ENCODE measurements around the gene CRP. TPM values are rescaled to one million over a fixed set of nuclear protein-coding genes. Genes with fewer than 3 reads are reported as not detected.

Gene CRP, protein sequence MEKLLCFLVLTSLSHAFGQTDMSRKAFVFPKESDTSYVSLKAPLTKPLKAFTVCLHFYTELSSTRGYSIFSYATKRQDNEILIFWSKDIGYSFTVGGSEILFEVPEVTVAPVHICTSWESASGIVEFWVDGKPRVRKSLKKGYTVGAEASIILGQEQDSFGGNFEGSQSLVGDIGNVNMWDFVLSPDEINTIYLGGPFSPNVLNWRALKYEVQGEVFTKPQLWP
- not detected for polyA plus RNA-seq (2012; ENCODE audit: low read depth, missing spikeins)

DNA sequence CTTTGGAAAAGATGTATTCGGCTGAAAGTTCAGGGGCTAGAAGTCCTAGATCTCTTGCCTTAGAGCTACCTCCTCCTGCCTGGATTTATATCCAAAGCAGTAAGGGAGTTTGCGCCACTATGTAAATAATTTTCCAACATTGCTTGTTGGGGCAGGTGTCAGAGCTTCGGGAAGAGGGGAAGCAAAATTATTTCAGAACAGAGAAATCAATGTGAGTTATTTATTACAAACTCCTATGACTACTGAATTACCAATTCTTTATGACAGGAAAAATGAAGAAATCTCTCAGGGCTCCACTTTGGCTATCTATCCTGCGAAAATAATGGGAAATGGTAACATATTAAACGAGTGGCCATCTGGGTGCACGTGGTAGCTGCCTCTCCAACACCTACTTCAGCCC lies at the start of gene CRP:
Gene CRP (minus strand): TSS at position 61 of the 400 bp plus-strand sequence. CDS start 104 bp downstream, outside the sequence.
- DNase-seq (ENCODE audit: insufficient read length, low spot score) (no peak), FAIRE-seq (no peak)

DNA sequence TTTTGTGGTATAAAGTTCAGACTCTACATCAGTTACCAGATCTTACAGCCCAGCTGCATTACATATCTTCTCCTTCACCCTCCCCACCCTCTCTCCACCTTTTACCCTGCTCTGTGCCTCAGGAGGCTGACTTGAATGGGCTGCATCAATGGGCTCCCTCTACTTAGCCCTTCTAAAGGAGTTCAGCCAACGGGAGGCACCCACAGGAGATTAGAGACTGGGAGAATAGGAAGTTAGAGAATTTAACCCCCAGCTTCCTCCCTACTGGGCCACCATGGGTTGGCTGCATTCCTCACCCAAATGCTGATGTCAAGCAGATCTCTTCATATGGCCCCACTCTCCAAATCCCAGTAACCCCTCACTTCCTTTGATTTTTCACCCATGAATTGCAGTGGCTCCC lies 49.3 kb upstream of the CRP start:
- FAIRE-seq: no peak
- DNase-seq (ENCODE audit: insufficient read length, low spot score): no peak
- no peak for TF ChIP-seq PAX5 (IDR thresholded peaks at IDR 0.05; ENCODE audit: insufficient read depth, low read length, severe bottlenecking)
- TF ChIP-seq POLR2A (IDR thresholded peaks at IDR 0.05; ENCODE audit: low read depth, low read length): no peak
- no peak for TF ChIP-seq SPI1 (IDR thresholded peaks at IDR 0.05; ENCODE audit: low read depth, low read length)
- no peak for TF ChIP-seq TAF1 (IDR thresholded peaks at IDR 0.05; ENCODE audit: low read depth, low read length)
- TF ChIP-seq POLR2AphosphoS5 (IDR thresholded peaks at IDR 0.05; ENCODE audit: low read depth, low read length): no peak

More for the DNA sequence above, at the start of gene CRP:
- no peak for TF ChIP-seq POU2F2 (IDR thresholded peaks at IDR 0.05; ENCODE audit: low read depth, low read length)
- no peak for TF ChIP-seq TAF1 (IDR thresholded peaks at IDR 0.05; ENCODE audit: low read depth, low read length)
- TF ChIP-seq PAX5 (IDR thresholded peaks at IDR 0.05; ENCODE audit: insufficient read depth, low read length, severe bottlenecking): no peak
- no peak for TF ChIP-seq POLR2A (IDR thresholded peaks at IDR 0.05; ENCODE audit: low read depth, low read length)

DNA sequence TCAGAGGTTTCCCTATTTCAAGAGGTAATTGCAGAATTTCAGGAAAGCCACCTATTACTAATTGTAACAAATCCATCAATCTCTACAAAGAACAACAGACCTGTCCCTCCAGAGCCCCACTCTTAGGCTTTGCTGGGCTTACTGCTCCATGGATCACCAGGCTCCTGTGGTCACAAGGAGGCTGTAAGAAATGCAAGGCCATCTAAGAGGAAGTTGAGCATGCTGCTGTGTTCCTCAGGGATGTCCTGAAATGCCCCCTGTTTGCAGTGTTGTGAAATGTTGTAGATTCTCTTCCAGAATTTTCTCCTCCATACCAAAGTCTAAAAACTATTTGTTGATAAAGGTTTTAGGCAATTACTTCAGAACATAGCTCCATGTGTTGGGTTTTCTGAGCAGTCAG lies 42.0 kb upstream of the CRP start:
- FAIRE-seq (no peak), DNase-seq (ENCODE audit: insufficient read length, low spot score) (no peak)
- no peak for TF ChIP-seq POLR2AphosphoS5 (IDR thresholded peaks at IDR 0.05; ENCODE audit: low read depth, low read length)
- TF ChIP-seq POU2F2 (IDR thresholded peaks at IDR 0.05; ENCODE audit: low read depth, low read length): no peak
- no peak for TF ChIP-seq TAF1 (IDR thresholded peaks at IDR 0.05; ENCODE audit: low read depth, low read length)
- TF ChIP-seq PAX5 (IDR thresholded peaks at IDR 0.05; ENCODE audit: insufficient read depth, low read length, severe bottlenecking): no peak
- TF ChIP-seq SPI1 (IDR thresholded peaks at IDR 0.05; ENCODE audit: low read depth, low read length): no peak
- no peak for TF ChIP-seq POLR2A (IDR thresholded peaks at IDR 0.05; ENCODE audit: low read depth, low read length)

DNA sequence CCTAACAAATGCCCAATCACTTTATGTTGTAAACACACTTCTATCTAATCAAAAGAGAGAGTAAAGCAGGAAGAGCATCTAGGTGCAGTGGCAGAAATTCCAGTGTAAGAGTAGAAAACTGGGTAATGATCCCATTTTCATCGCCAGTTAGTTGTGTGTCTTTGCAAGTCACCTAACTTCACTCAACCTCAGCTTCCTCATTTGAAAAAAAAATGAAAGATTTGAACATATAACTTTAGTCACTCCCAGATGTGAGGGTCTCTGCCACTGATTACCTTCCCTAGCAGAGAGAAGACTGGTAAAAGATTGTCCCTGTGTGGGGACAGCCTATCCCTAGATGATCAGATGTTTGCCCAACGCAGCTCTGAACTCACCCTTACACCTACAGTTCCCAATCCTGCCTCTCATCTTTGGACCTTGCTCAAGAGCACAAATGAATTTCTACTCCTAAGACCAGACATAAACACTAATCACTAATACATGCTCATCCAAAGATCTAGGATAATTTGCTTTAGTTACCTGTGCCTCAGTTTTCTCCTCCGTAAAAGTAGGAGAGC lies 41.1 kb upstream of the CRP start:
- DNase-seq (ENCODE audit: insufficient read length, low spot score) (no peak), FAIRE-seq (no peak)
- no peak for TF ChIP-seq POLR2AphosphoS5 (IDR thresholded peaks at IDR 0.05; ENCODE audit: low read depth, low read length)
- TF ChIP-seq PAX5 (IDR thresholded peaks at IDR 0.05; ENCODE audit: insufficient read depth, low read length, severe bottlenecking): no peak
- no peak for TF ChIP-seq POLR2A (IDR thresholded peaks at IDR 0.05; ENCODE audit: low read depth, low read length)
- TF ChIP-seq POU2F2 (IDR thresholded peaks at IDR 0.05; ENCODE audit: low read depth, low read length): no peak
- TF ChIP-seq SPI1 (IDR thresholded peaks at IDR 0.05; ENCODE audit: low read depth, low read length): no peak
- TF ChIP-seq TAF1 (IDR thresholded peaks at IDR 0.05; ENCODE audit: low read depth, low read length): no peak

DNA sequence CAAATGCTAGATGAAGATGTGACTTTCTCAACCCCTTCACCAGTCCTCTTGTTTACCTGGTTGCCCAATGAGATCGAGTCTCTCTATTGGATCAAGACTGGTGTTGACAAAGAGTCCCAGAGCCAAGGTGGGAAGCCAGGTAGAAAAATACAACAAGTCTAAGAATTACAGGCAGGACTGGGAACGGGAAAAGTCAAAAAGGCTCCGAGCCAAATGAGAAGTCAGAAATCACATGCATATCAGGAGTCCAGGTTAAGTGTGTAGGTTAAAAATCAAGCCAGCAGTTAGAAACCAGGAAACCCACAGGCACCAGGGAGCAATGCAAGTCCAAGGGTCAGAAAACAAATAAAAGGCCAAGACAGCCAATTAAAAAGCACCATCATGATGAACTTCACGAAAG lies 39.0 kb upstream of the CRP start:
- FAIRE-seq: no peak
- DNase-seq (ENCODE audit: insufficient read length, low spot score): no peak
- TF ChIP-seq PAX5 (IDR thresholded peaks at IDR 0.05; ENCODE audit: insufficient read depth, low read length, severe bottlenecking) (no peak), POLR2AphosphoS5 (IDR thresholded peaks at IDR 0.05; ENCODE audit: low read depth, low read length) (no peak), SPI1 (IDR thresholded peaks at IDR 0.05; ENCODE audit: low read depth, low read length) (no peak), TAF1 (IDR thresholded peaks at IDR 0.05; ENCODE audit: low read depth, low read length) (no peak), POU2F2 (IDR thresholded peaks at IDR 0.05; ENCODE audit: low read depth, low read length) (no peak), POLR2A (IDR thresholded peaks at IDR 0.05; ENCODE audit: low read depth, low read length) (no peak)

DNA sequence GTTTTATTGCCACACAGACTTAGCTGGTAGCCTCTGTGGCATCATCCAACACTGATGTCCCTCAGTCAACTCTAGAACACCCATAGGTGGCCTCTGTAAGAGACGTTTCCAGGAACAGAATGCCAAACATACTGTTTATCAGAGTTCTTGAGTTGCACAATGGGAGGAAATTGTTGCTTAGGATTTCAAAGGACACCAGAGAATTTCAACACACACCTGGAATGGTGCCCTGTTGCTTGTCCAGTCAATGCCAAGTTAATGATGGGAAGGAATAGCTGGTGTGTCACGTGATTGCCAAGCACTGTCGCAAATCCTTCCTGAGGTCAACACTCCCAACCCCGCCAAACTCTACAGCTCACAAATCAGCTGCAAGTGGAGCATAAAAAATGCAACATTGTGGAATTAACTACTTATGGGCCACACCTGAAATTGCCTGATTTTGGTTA lies 37.8 kb upstream of the CRP start:
- no peak for FAIRE-seq
- DNase-seq (ENCODE audit: insufficient read length, low spot score): no peak
- no peak for TF ChIP-seq PAX5 (IDR thresholded peaks at IDR 0.05; ENCODE audit: insufficient read depth, low read length, severe bottlenecking)

DNA sequence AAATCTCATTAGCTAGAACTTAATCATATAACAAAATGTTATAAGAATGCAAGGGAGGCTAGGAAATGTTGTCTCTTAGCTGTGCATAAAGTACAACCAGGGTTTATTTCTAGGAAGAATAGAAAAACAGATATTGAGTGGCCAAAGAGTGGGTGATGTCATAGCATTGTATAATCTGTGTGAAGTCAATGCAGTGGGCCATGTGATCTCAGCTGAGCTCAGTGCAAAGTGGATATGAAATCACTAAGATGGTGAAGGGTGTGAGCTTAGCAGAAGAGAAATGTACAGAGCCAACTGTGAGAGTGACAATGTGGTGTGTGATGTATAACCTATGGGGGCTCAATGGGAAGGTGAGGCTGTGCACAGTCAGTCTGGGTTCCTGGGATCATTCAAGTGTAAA lies 36.6 kb upstream of the CRP start:
- TF ChIP-seq POLR2A (IDR thresholded peaks at IDR 0.05; ENCODE audit: low read depth, low read length) (no peak), PAX5 (IDR thresholded peaks at IDR 0.05; ENCODE audit: insufficient read depth, low read length, severe bottlenecking) (no peak), TAF1 (IDR thresholded peaks at IDR 0.05; ENCODE audit: low read depth, low read length) (no peak), POLR2AphosphoS5 (IDR thresholded peaks at IDR 0.05; ENCODE audit: low read depth, low read length) (no peak), POU2F2 (IDR thresholded peaks at IDR 0.05; ENCODE audit: low read depth, low read length) (no peak), SPI1 (IDR thresholded peaks at IDR 0.05; ENCODE audit: low read depth, low read length) (no peak)
- DNase-seq (ENCODE audit: insufficient read length, low spot score) (no peak), FAIRE-seq (no peak)

DNA sequence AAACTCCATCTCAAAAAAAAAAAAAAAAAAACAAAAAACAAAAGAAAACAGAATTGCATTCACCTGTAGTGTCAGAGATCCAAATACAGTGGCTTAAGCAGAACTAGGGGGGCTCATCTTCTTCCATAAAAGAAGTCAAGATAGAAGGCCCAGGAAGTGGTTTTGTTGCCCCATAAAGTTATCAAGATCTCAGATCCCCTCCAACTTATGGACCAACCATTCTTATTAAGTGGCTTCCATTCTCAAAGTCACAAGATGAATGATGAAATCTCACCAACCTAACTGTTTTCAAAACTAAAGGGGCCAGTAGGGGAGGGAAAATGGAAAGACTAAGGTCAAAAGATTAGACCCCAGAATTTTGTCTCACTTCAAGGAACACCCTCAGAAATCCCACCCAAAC lies 36.2 kb upstream of the CRP start:
- DNase-seq (ENCODE audit: insufficient read length, low spot score) (no peak), FAIRE-seq (no peak)
- TF ChIP-seq POLR2AphosphoS5 (IDR thresholded peaks at IDR 0.05; ENCODE audit: low read depth, low read length) (no peak), POU2F2 (IDR thresholded peaks at IDR 0.05; ENCODE audit: low read depth, low read length) (no peak), POLR2A (IDR thresholded peaks at IDR 0.05; ENCODE audit: low read depth, low read length) (no peak), TAF1 (IDR thresholded peaks at IDR 0.05; ENCODE audit: low read depth, low read length) (no peak), SPI1 (IDR thresholded peaks at IDR 0.05; ENCODE audit: low read depth, low read length) (no peak), PAX5 (IDR thresholded peaks at IDR 0.05; ENCODE audit: insufficient read depth, low read length, severe bottlenecking) (no peak)

DNA sequence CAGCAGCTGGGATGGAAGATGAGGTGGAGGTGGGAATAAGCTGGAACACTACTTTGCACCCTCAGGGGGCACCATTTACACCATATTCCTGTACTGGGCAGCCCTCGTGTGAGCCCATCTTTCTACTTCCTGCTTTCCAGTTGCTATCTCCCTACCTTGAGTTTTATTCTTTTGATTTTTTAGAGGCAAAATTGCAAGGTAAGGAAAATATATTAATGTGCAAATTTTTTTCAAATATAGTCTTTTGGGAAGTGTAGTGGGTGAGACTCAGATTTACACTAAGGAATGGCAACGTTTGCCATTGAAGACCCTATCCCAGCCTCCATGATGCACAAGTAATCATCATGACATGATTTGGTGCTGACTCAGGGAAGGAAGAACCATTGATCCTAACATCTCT lies 35.2 kb upstream of the CRP start:
- DNase-seq (ENCODE audit: insufficient read length, low spot score) (no peak), FAIRE-seq (no peak)
- no peak for TF ChIP-seq POU2F2 (IDR thresholded peaks at IDR 0.05; ENCODE audit: low read depth, low read length)

DNA sequence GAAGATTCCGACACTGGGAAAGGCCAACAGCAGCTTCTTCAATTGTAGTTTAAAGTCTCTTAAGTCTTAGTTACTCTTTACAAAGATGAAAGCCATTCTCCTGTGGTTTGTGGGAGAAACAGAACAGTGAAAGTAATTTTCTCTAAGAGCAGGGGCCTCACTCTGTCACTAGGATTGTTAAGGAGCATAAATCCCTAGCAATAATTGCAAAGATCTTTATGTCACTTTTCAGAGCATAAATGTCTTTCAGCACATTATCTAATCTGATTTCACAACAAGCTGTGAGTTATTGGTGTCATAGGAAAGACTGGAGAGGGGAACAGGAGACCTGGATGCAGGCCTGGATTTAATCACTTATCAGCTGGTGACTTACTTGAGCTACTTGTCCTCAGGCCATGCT lies 34.0 kb upstream of the CRP start:
- DNase-seq (ENCODE audit: insufficient read length, low spot score) (no peak), FAIRE-seq (no peak)
- TF ChIP-seq POLR2A (IDR thresholded peaks at IDR 0.05; ENCODE audit: low read depth, low read length): no peak
- TF ChIP-seq POLR2AphosphoS5 (IDR thresholded peaks at IDR 0.05; ENCODE audit: low read depth, low read length): no peak
- TF ChIP-seq PAX5 (IDR thresholded peaks at IDR 0.05; ENCODE audit: insufficient read depth, low read length, severe bottlenecking): no peak
- TF ChIP-seq SPI1 (IDR thresholded peaks at IDR 0.05; ENCODE audit: low read depth, low read length): no peak
- no peak for TF ChIP-seq TAF1 (IDR thresholded peaks at IDR 0.05; ENCODE audit: low read depth, low read length)
